ENCODE data around the gene ZSWIM4.
A peak's percentile ranks its signal among the peaks of the same experiment; 100 is the strongest.
"Not testable (repeated sequence)": the region's sequence is repeated elsewhere in the genome, so short reads cannot be mapped to it uniquely, and the experiment has no call there.

The ZSWIM4 gene

GRCh38 chr19:13850910-13851733 is 55.9 kb downstream of the ZSWIM4 start:
- DNase-seq, result peak; percentile 66 to 72

GRCh38 chr19:13851734-13852114 is 56.5 kb downstream of the ZSWIM4 start:
- not testable (repeated sequence) for DNase-seq

GRCh38 chr19:13852171-13852707 is 57.0 kb downstream of the ZSWIM4 start:
- DNase-seq, result not testable (repeated sequence)

DNA sequence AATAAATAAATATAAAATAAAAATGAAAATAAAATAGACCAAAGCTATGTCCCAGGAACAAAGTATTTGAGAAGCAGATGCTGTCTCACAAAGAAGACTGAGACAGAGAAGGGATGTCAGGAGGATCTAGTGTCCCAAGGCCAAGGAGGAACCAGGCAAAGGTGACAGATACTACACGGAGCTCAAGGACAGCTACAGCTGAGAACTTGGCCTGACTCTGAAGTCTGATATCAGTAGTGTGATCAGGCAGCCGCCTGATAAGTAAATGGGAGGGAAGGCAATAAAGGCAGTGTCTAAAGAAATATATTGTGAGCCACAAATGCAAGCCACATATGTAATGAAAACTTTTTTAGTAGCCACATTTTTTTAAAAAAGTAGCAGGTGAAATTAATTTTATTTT is 61.3 kb downstream of the ZSWIM4 start:
- no peak for DNase-seq

- no peak for DNase-seq
These were observed 64.2 kb downstream of the ZSWIM4 start for GRCh38 chr19:13859361-13859880.

GRCh38 chr19:13860679-13861391 is 65.6 kb downstream of the ZSWIM4 start:
- DNase-seq, result no peak

GRCh38 chr19:13861392-13861713 is 66.1 kb downstream of the ZSWIM4 start:
- no peak for DNase-seq

DNA sequence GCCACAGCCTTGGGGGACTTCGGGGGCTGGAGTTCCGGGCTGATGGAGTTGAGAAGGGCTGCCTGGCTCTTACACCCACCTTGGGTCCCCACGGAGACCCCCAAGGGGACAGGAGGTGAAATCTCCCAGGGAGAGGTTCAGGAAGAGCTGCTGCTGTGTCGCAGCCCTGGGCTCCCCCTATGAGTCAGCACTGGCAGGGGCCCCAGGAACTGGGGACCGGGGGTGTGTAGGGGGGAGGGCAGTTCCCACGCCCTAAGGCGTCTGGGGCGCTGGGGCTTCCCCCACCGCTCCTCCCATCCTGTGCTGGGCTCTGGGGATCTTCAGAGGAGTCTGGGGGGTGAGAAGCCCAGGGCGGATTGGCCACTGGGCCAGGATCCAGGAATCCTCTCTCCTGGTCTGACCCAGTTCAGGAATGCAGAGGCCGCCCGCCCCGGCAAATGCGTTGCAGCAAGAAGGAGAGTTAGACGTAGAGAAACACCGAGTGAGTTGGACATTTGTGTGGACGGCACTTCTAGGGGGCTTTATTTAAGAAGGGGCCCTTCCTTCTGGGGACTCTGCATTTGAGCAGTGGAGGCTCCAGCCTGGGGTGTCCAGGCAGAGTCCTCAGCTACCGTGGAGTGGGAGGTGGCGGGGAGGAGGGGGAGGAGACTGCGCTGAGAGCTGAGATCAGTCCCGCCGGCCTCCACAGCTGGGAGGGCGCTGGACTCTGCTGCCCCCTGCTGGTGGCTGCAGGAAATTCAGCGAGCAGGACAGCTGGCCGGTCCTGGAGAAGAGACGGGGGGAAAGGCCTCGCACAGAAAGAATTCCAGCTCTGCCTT is 66.7 kb downstream of the ZSWIM4 start:
- DNase-seq, result peak; percentile 89 to 91

- DNase-seq, result no peak
These were observed 68.9 kb downstream of the ZSWIM4 start for GRCh38 chr19:13864046-13864666.

DNA sequence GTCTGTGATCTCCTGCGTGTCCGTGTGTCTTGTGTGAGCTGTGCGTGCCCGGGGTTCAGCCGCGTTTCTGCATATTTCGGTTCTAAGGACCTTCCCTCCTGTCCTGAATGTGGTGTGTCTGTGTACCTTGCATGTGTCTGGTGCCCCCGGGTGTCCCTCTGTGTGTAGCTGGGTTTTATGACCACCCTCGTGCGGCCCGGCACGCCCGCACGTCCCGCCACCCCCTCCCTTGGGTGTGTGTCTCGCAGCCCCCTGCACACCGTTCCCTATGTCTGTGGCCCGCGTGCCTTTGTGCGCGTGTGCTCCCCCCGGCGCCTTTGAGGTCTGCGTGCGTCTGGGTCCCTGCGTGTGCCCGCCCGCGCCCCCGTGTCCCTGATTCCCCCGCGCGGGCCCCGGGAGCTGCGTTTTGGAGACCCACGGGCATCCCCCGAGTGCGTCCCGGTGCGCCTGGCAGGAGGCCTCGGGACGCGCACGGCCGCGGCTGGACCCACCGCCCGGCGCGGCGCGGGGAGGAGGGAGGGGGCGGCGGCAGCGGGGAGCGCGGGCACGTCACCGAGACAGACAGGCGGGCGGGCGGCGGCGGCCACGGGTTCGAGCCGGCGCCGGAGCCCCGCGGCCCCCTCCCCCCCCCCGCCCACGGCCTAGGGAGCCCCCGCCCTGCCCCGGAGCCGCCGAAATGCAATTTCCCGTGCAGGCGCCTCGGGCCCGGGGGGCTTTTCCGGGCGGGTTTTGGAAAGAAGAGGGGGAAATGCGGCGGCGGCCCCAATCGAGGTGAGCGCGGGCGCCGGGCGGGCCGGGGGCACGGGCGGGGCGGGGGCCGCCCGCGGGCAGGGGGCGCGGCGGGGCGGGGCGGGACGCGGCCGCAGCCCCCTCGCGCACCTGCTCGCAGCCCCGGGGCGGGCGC is 69.7 kb downstream of the ZSWIM4 start:
- no peak for DNase-seq

DNA sequence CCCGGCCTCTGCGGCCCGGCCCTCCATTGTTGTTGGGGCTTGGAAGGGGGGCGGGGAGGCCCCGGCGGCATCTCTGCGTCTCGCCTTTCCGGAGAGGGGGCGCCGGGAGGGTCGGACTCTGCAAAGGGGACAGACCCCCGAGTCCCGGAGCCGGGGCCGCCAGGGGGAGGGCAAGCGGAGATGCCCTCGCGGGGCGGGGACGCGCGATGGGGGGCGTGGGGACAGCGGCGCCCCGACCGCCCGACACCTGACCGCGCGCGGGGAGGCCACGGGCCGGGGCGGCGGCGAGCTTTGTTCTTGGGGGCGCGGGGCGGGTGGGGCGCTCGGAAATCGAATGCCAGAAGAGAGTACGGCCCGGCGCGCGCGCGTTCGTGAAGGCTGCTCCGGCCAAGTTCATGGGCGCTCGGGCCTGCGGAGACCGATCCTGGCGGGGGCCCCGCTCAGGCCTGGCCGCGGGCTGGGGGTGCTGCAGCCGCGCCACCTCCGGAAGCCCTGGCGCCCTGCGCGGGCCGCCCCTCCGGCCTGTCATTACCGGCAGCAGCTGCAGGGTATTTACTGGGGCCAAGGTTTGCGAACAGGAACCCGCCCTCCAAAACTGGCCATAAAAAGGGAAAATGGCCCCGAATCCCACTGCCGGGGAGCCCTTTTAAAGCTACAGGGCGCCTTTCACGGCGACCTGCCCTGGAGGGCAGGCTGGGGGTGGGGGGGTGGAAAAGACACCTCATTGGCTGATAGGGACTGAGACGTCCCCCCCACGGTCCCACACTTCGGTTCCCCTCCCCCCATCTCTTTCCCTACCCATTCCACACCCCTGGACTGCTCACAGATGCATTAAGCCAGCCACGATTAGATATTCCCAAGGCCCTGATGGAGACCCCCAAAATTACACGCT is 70.6 kb downstream of the ZSWIM4 start:
- DNase-seq, result peak in 1 of 2 donors; percentile 31

- DNase-seq, result no peak
These were observed 71.3 kb downstream of the ZSWIM4 start for GRCh38 chr19:13866463-13867046.

DNA sequence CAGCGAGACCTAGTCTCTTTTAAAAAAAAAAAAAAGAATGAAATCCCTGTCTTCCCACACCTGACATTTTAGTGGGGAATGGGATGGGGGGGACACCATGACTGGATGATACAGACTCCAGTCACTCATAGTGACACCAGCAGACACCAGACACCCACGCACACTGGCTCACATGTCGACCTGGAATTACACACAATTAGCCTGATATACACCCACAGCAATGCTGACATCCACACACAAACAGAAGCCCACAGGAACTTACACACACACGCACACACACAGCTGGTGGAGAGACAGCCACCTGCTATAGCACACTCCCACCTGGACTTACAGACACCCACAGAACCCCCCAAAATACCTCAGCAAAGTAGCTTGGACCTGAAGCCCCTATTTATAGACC is 73.4 kb downstream of the ZSWIM4 start:
- DNase-seq, result no peak

DNA sequence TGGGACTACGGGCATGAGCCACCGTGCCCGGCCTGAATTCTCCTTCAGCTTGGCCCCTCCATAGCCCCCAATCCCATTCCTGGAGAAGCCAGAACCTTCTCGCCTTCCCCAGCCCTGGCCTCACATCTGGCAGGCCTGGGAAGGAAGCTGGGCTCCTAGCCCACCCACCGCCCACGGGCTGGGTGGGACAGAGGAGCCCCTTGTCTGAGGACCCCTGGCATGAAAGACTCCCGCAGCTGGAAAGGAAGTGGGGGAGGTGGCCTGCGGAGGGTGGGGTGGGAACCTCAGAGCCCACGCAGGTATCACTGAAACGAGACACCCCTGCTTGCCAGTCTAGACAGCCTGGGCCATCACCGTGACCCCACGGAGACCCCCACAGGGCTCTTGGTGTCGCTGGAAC is 74.0 kb downstream of the ZSWIM4 start:
- DNase-seq, result no peak

GRCh38 chr19:13870873-13871272 is 75.6 kb downstream of the ZSWIM4 start:
- no peak for DNase-seq

GRCh38 chr19:13872339-13872694 is 77.1 kb downstream of the ZSWIM4 start:
- DNase-seq, result no peak

- DNase-seq, result no peak
These were observed 77.6 kb downstream of the ZSWIM4 start for GRCh38 chr19:13872695-13873389.

DNA sequence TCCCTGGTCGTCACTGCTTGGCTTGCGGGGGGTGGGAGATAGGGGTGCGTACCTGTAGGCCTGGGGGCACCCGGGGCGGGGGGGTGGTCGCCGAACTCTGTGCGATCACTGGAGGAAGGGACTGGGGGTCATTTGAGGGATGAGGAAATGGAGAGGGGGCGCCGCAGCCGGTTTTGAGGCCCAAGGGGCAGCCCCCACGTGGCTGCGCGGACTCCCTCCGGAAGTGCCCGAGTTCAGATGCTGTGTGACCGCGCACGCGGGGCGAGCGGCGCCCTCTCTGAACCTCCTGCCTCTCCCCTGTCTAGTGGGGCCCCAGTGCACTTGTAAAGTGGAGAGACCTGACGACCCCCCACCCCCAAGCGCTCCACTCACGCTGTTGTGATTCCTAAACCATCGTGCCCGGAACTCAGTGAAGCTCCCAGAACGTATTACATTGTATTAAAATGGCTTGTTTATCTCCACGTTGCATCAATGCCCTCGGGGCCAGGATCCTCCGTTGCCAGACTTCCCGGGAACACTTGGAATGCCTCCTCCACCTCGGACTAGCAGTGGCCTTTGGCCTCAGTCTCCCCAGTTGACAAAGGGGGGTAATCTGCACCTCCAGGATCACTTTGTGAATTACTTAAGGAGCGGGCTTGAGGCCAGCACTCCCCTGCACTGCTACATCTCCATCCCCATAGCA is 78.7 kb downstream of the ZSWIM4 start:
- no peak for DNase-seq

- no peak for DNase-seq
These were observed 80.6 kb downstream of the ZSWIM4 start for GRCh38 chr19:13875824-13876223.
